Activated naive CD8-positive, alpha-beta T cell treated with anti-CD3 and anti-CD28 coated beads, Interleukin-2, amount 10 ng/mL, durations not matched to agents 7 days and 5 days (primary cell): ENCODE results near the gene DPY19L1. TPM values are rescaled to one million over a fixed set of nuclear protein-coding genes. Genes with fewer than 3 reads are reported as not detected.
"Not testable (repeated sequence)": the region's sequence is repeated elsewhere in the genome, so short reads cannot be mapped to it uniquely, and the experiment has no call there.

Experiments
- ATAC-seq: fragments of 150-1000 bp; cut with Tn5 transposase; one replicate; pipeline ENCODE4 v1.10.0; 2021; ENCODE audit warnings: low read depth, moderate library complexity
- POLR2A ChIA-PET: fragments of 350-600 bp; sonication (Branson Sonifier 250); formaldehyde crosslinking; loops from one replicate; lab custom pipeline; 2021; ENCODE audit warnings: antibody characterized with exemption; lab: Charles Lee
- DNase-seq: peaks from one replicate; pipeline ENCODE4 v3.0.0; 2021
- H3K27ac Mint-ChIP-seq: one replicate; pipeline ENCODE4 v1.8.0; 2022; ENCODE audit warnings: mild to moderate bottlenecking, mixed read lengths
- H3K27me3 Mint-ChIP-seq: one replicate; pipeline ENCODE4 v1.8.0; 2022; ENCODE audit warnings: mild to moderate bottlenecking, moderate library complexity, mixed read lengths
- H3K36me3 Mint-ChIP-seq: one replicate; pipeline ENCODE4 v1.8.0; 2021; ENCODE audit warnings: mild to moderate bottlenecking, mixed read lengths
- H3K4me1 Mint-ChIP-seq: one replicate; pipeline ENCODE4 v1.8.0; 2021; ENCODE audit warnings: mixed read lengths
- H3K4me3 Mint-ChIP-seq: one replicate; pipeline ENCODE4 v1.8.0; 2022; ENCODE audit warnings: mild to moderate bottlenecking, moderate library complexity, mixed read lengths
- H3K9me3 Mint-ChIP-seq: one replicate; pipeline ENCODE4 v1.8.0; 2021; ENCODE audit warnings: mixed read lengths
- total RNA-seq, 2 experiments: library from RNA; stranded (reverse); gene quantifications; one replicate each; pipeline ENCODE4 v1.2.3, GENCODE V29; 2021

The DPY19L1 gene
- total RNA-seq = 10 to 100 TPM; 11.1 to 14.0 TPM

DNA sequence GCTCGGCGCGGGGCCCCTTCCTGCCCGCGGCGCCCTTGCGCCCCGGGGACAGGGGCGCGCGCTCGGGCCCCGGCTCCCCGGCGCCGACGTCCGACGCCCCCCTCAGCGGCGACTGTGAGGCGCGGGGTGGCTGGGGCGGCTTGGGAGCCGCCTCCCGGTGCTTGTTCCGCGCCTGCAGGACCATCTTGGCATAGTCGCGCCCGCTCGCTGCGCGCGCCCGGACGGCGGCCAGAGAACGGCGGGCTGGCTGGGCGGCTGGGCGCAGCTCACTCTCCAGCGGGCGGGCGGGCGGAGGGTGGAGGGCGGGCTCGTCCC, at the start of gene DPY19L1:
DPY19L1 (minus strand) TSS at position 275 of the 315 bp plus-strand sequence; CDS start at position 184, 91 bp downstream.
- ATAC-seq = no peak
- peak within 1 kb of the TSS; percentile 95 for H3K4me3 Mint-ChIP-seq
- peaks cover 2% of the 10 kb centered on the region for H3K36me3 Mint-ChIP-seq

DNA sequence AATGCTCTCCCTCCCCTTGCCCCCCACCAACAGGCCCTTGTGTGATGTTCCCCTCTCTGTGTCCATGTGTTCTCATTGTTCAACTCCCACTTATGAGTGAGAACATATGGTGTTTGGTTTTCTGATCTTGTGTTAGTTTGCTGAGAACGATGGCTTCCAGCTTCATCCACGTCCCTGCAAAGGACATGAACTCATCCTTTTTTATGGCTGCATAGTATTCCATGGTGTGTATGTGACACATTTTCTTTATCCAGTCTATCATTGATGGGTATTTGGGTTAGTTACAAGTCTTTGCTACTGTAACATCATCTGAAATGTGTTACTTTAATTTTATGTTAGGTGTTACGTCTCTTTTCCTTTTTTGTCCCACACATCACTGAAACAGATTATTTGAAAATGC, 42.2 kb upstream of the DPY19L1 start:
- POLR2A ChIA-PET, H3K27ac Mint-ChIP-seq, H3K4me3 Mint-ChIP-seq, DNase-seq, H3K36me3 Mint-ChIP-seq, H3K9me3 Mint-ChIP-seq, H3K4me1 Mint-ChIP-seq, H3K27me3 Mint-ChIP-seq, ATAC-seq: not testable (repeated sequence)

More for the DNA sequence above, at the start of gene DPY19L1:
- Mint-ChIP-seq H3K4me1 (peaks cover 26% of the 10 kb centered on the region), H3K27me3 (peaks cover 17% of the 10 kb centered on the region), H3K27ac (peak within 1 kb of the TSS; percentile 82), H3K9me3 (no peaks in the 10 kb centered on the region)
- POLR2A ChIA-PET = no interaction called here
- DNase-seq = no peak

DNA sequence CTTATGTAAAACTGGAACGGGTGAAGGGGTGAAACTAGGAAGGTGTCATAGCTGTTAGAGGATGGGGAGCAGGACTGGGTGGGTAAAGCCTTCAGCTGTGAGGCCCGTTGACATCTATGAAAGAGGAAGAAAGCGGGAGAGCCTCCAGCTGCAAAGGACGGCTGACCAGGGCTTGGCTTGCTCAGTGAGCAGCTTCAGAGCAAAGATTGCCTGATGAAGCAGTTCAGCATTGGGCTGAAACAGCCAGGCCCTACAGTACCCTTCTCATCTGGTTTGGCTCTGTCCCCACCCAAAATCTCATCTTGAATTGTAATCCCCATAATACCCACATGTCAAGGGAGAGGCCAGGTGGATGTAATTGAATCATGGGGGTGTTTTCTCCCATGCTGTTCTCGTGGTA, 36.7 kb upstream of the DPY19L1 start:
- ATAC-seq, DNase-seq, H3K4me1 Mint-ChIP-seq, H3K9me3 Mint-ChIP-seq, H3K4me3 Mint-ChIP-seq, H3K36me3 Mint-ChIP-seq, H3K27ac Mint-ChIP-seq, POLR2A ChIA-PET: not testable (repeated sequence)
- H3K27me3 Mint-ChIP-seq = peaks cover 23% of the 10 kb centered on the region

DNA sequence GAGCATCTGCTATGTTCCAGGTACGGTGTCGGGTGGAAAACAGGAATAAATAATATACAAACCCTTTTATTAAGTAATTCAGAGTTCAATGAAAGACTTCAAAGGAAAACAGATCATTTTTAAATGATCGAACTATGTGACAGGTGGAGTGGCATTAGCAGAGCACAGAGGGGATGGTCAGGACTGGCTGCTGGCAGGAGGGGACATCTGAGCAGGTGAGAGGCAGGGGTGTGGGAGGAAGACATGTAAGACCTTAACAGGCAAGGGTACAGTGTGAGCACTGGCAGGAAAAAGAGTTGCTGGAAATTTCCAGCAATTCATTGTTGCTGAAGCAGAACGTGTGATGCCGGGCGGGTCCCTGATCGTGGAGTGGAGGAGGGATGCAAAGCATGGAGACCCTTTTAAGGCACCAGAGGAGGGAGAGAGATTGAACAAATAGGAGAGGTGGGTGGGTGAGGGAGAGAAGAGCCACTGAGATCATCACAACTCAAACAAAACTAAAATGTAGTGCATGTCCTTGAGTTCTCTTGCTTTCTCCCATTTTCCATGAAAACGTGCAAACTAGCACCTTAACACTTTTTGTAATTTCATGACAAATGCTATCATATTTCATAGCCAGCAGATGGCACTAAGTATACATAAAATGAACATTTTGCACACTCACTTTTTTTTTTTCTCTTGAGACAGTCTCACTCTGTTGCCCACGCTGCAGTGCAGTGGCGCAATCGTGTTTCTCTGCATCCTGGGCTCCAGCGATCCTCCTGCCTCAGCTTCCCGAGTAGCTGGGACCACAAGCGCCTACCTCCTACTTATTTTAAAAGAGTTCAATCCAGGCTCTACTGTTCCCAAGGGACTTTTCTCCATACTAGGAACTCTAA, 35.9 kb upstream of the DPY19L1 start:
- H3K4me1 Mint-ChIP-seq = not testable (repeated sequence)

DNA sequence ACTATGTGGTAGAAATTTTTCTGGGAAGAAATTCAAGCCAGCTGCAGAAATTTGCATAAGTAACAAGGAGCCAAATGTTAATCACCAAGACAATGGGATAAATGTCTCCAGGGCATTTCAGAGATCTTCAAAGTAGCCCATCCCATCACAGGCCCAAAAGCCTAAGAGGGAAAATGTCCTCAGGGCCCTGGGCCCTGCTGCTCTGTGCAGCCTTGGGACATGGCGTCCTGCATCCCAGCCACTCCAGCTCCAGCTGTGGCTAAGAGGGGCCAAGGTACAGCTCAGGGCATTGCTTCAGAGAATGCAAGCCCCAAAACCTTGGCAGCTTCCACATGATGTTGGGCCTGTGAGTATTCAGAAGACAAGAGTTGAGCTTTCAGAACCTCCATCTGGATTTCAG, 31.8 kb upstream of the DPY19L1 start:
- DNase-seq, H3K9me3 Mint-ChIP-seq, POLR2A ChIA-PET, ATAC-seq, H3K4me3 Mint-ChIP-seq, H3K27ac Mint-ChIP-seq, H3K36me3 Mint-ChIP-seq, H3K4me1 Mint-ChIP-seq: not testable (repeated sequence)
- H3K27me3 Mint-ChIP-seq = peaks cover 23% of the 10 kb centered on the region

More for the DNA sequence above, 35.9 kb upstream of the DPY19L1 start:
- DNase-seq, H3K36me3 Mint-ChIP-seq, H3K4me3 Mint-ChIP-seq, H3K27ac Mint-ChIP-seq, H3K9me3 Mint-ChIP-seq, POLR2A ChIA-PET: not testable (repeated sequence)
- H3K27me3 Mint-ChIP-seq = peaks cover 26% of the 10 kb centered on the region
- peak; percentile 39 for ATAC-seq

DNA sequence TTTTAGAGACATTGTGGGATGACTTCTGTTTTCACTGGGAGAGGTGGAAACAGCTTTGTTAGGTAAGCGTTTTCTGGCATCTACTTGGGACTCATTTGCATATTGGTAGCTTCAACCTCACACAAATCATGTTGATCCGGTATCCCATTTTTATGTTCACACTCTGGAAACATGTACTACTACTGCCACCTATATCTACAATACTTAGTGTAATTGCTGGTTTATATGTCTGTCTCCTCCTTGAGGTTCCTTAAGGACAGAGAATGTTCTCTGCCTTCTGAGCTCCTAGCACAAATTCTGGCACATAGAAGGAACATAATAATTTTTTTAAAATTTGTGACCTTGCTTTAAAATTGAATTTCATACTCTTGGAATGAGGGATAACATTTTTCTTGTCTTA, 28.1 kb upstream of the DPY19L1 start:
- H3K9me3 Mint-ChIP-seq, H3K27me3 Mint-ChIP-seq, H3K4me1 Mint-ChIP-seq, H3K36me3 Mint-ChIP-seq, DNase-seq, H3K27ac Mint-ChIP-seq, POLR2A ChIA-PET, ATAC-seq, H3K4me3 Mint-ChIP-seq: not testable (repeated sequence)

DNA sequence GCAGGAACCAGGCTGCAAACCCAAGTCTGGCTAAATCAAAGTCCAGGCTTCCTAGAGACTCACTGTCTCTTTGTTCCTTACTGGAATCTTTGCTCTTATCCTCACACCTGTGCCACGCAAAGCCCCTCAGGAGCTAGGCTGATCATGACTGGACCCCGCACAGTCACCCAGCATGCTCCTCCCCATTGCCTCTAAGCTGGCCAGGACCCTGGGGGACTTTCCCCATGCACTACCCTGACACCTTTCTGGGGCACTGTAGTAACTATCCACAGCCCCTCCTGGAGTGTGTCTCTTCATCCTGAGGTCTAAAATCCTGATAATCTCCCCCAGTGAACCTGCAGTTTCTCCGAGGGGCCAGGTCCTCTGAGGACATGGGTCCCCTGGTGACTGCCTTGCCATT, 21.3 kb upstream of the DPY19L1 start:
- H3K27me3 Mint-ChIP-seq, POLR2A ChIA-PET, H3K4me1 Mint-ChIP-seq, H3K9me3 Mint-ChIP-seq, H3K36me3 Mint-ChIP-seq, DNase-seq, H3K4me3 Mint-ChIP-seq, H3K27ac Mint-ChIP-seq, ATAC-seq: not testable (repeated sequence)

DNA sequence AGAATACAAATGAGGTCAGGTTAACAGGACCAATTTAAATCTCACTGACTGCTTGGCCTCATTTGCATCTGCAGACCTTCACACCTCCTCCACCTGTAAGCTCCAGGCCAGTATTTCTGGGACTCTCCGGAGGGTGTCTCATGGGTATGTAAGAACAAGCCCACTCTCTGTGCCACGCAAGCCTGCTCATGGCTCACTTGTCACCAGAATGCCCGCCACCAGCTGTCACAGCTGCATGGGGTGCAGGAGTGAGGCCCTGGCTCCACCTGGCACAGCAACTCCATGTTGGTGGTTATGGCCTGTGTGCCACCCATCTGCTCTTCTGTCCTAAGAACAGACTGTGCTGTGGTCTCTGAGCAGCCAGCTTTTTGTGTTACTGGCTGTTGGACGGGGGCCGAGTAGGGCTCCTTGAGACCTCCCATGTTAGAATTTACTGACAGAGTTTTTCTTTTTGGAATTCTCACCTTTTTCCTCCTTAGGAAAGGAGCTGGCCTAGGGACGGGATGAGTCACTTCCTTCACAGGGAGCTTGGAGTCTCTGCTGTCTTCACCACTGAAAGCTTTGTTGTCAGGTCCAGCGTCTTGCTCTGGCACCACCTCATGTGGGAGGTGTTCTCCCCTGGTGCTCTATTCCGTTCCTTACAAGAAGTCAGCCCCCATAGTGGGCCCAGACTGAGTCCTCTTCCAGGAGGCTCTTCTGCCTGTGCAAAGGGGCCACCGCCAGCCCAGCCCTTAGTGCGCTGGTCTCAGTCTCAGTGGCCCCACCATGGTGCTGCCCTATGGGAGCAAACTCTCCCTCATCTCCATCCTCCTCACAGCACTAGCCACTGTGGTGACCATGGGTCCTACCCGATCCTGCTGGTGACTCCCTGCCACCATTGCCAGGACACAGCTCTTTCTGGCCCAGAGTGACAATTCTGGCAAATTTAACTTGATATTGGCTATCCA, 20.5 kb upstream of the DPY19L1 start:
- DNase-seq, H3K4me1 Mint-ChIP-seq, H3K36me3 Mint-ChIP-seq, POLR2A ChIA-PET, H3K4me3 Mint-ChIP-seq, H3K27ac Mint-ChIP-seq, ATAC-seq, H3K27me3 Mint-ChIP-seq, H3K9me3 Mint-ChIP-seq: not testable (repeated sequence)

DNA sequence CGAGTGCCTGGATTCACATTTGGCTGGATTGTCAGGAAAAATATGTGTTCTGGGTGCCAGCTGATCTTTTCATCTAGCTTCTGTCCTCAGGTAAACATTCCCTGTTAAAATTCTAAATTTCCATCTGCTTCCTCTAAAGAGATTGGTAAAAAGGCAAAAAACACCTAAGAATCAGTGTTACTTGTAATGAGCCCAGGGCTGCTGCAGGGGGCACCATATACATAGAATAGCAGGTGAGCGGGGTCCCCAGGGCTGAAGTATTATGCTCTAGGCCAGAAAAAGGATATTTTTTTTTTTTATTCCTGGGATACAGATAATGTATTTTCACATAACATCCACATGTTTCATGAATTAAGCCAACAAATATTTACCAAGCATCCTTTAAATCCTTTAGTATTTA, 18.4 kb upstream of the DPY19L1 start:
- H3K4me1 Mint-ChIP-seq, H3K4me3 Mint-ChIP-seq, H3K27me3 Mint-ChIP-seq, H3K36me3 Mint-ChIP-seq, POLR2A ChIA-PET, ATAC-seq, H3K27ac Mint-ChIP-seq, H3K9me3 Mint-ChIP-seq, DNase-seq: not testable (repeated sequence)

DNA sequence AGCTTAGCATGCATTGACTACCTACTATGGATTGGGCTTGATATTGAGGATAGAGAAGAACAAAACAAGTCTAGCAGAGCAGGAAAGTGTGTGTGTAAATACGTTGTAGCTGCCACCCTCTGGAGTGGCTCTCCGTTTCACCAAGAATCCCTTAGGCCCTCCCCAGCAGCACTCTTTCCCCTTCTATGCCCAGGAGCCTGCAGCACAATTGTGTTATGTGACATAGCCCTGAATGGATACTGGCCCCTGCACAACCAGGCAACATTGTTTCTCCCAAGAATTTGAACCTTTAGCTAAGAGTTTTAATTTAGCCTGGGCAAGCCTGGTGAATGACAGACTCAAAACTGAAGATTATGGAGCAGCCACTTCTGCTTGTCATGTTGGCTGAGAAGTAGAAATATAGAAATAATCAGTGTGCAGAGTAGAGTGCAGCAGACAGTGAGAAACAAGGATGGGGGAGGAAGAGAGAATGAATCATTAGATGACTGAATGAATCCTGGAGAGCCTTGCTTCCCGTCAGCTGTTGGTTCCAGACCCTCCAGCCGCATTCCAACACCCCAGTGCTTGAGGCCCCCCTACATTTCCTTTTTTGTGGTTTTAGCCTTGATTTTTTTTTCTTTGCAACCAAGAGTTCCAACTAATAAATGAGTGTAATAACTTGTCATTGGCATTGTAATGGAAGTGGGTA, 16.3 kb upstream of the DPY19L1 start:
- H3K36me3 Mint-ChIP-seq, H3K4me1 Mint-ChIP-seq, H3K27ac Mint-ChIP-seq, ATAC-seq, H3K4me3 Mint-ChIP-seq, POLR2A ChIA-PET, H3K9me3 Mint-ChIP-seq, DNase-seq, H3K27me3 Mint-ChIP-seq: not testable (repeated sequence)

DNA sequence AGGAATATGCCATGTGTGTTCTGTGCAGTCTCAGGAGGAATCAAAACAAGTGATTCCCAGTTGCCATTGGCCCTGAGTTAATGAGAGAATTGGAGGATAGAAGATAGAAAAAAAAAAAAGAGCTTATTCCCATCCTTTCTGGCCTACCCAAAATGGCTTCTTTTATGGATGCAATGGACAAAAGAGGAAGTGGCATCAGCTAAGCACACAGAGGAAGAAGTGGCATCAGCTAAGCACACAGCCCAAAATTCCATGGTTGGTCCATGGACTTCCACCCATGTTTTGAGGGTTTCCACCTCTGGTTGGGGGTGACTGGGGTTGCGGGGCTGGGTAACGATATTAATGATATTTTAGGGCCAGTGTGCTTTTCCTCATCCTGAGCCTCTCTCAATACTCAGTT, 11.1 kb upstream of the DPY19L1 start:
- H3K4me3 Mint-ChIP-seq, H3K27ac Mint-ChIP-seq, H3K9me3 Mint-ChIP-seq, H3K36me3 Mint-ChIP-seq, ATAC-seq, H3K27me3 Mint-ChIP-seq, POLR2A ChIA-PET, H3K4me1 Mint-ChIP-seq, DNase-seq: not testable (repeated sequence)

DNA sequence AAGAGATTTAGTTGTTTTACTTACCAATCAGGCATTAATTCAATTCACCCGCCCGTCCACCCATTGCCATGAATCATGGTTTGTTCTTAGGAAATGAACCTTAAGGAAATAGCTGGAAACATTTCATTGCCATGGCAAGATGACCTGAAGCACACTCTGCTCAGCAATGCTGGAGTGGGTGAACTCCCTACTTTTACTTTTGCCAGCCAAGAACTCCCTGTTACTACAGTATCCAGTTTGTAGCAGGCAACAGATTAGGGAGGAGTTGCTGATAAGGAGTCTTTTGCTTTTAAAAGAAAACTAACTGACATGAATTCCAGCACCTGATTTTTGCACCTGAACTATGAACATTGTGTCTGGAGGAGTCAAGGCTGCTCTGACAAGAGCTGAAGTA, 10.6 kb upstream of the DPY19L1 start:
- ATAC-seq, H3K4me3 Mint-ChIP-seq, H3K36me3 Mint-ChIP-seq, H3K27ac Mint-ChIP-seq, H3K9me3 Mint-ChIP-seq, POLR2A ChIA-PET, H3K4me1 Mint-ChIP-seq, DNase-seq, H3K27me3 Mint-ChIP-seq: not testable (repeated sequence)

DNA sequence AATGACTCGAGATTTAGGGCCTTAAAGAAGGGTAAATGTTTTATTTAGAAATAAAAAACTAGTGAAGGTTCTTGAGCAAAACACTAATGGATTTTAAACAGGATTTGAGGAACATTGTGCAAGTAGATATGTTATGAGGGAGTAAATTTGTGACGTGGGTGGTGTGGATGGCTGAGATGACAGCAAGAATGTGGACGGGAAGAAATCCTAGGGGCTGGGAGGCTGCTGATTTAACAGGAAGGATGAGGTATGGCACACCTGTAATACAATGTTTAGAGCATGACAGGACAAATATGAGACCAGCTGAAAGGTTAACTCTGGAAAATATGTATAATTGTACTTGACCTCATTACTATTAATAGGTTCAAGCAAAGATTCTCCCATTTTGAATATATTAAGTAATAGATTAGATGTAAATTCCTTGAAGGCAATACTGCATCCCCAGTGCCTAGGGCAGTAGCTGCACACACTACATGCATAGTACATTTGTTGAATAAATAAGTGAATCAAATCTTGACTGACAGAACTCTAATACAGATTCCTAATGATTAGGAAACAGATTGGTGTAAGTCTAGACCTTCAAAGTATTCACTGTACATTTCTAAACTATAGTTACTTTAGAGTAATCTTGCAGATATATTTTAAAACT, 10.1 kb upstream of the DPY19L1 start:
- not testable (repeated sequence) for ATAC-seq

More for the DNA sequence above, 10.1 kb upstream of the DPY19L1 start:
- H3K27ac Mint-ChIP-seq, H3K4me3 Mint-ChIP-seq, H3K9me3 Mint-ChIP-seq, POLR2A ChIA-PET, DNase-seq, H3K36me3 Mint-ChIP-seq, H3K27me3 Mint-ChIP-seq, H3K4me1 Mint-ChIP-seq: not testable (repeated sequence)
